HUES64 (cell line): Measurements from ENCODE around the gene MAP4K3.
"Not testable (repeated sequence)": the region's sequence is repeated elsewhere in the genome, so short reads cannot be mapped to it uniquely, and the experiment has no call there.

Source experiments
- H3K27ac ChIP-seq: 2 replicates; pipeline ENCODE4 v1.7.0; 2013; ENCODE audit warnings: low read depth, low read length, inconsistent platforms
- H3K27me3 ChIP-seq: 2 replicates; pipeline ENCODE4 v1.6.1; 2013; ENCODE audit warnings: mild to moderate bottlenecking, low read length; ENCODE audit not compliant: insufficient read depth
- H3K36me3 ChIP-seq: 2 replicates; pipeline ENCODE4 v1.6.1; 2013; ENCODE audit warnings: mild to moderate bottlenecking, low read length; ENCODE audit not compliant: insufficient read depth
- H3K4me1 ChIP-seq: 2 replicates; pipeline ENCODE4 v1.6.1; 2013; ENCODE audit warnings: mild to moderate bottlenecking, low read length, moderate library complexity; ENCODE audit not compliant: insufficient read depth
- H3K4me3 ChIP-seq: 2 replicates; pipeline ENCODE4 v1.5.1; 2013; ENCODE audit warnings: mild to moderate bottlenecking, low read length, moderate library complexity
- H3K9ac ChIP-seq: 2 replicates; pipeline ENCODE4 v1.6.1; 2013; ENCODE audit warnings: mild to moderate bottlenecking, low read depth, low read length
- H3K9me3 ChIP-seq: 2 replicates; pipeline ENCODE4 v1.6.1; 2013; ENCODE audit warnings: low read depth, low read length; ENCODE audit not compliant: insufficient read depth
- WGBS: fragments of 150-250, 120-280 bp; methylation state at CpG from one replicate; pipeline ENCODE4 v1.1.7; 2013; ENCODE audit warnings: missing lambda C conversion rate; 5-methylcytosine and 5-hydroxymethylcytosine counted together

MAP4K3 gene

GRCh38 chr2:39252888-39253518, 184.1 kb downstream of the MAP4K3 start:
- peaks cover 88% of the 10 kb centered on the region for H3K36me3 ChIP-seq
- H3K9ac ChIP-seq = no peak overlapping the region
- no peaks in the 10 kb centered on the region for H3K4me1 ChIP-seq
- no peaks in the 10 kb centered on the region for H3K27me3 ChIP-seq
- peaks cover 18% of the 10 kb centered on the region for H3K9me3 ChIP-seq
- WGBS = 90% methylated on average over 18 of the region's 18 CpGs
- no peak overlapping the region for H3K4me3 ChIP-seq
- no peak overlapping the region for H3K27ac ChIP-seq

DNA sequence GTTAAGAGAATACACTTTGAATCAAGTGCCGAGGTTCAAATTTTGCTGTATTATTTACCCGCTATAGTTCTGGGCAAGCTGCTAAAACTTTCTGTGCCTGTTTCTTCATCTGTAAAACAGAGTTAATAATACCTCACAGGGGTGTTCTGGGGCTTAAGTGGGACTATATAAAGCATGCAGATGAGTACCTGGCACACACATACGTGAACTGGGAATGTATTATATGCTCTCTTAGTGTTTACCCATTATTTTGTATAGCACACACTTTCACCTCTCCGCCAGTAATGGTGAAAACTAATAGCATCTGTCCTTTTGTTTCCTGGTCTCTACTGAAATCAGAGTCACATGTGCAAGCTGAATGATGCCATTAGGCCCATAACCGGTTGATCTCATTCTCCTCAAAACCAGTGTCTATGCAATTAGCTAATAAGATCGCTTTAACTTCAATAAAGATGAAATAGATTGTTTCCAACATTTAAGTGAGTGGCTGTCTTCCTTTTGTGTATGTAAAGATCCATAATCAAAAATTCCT, 189.5 kb downstream of the MAP4K3 start:
- H3K27ac ChIP-seq = no peak overlapping the region
- WGBS = 80% methylated on average over 6 of the region's 6 CpGs

DNA sequence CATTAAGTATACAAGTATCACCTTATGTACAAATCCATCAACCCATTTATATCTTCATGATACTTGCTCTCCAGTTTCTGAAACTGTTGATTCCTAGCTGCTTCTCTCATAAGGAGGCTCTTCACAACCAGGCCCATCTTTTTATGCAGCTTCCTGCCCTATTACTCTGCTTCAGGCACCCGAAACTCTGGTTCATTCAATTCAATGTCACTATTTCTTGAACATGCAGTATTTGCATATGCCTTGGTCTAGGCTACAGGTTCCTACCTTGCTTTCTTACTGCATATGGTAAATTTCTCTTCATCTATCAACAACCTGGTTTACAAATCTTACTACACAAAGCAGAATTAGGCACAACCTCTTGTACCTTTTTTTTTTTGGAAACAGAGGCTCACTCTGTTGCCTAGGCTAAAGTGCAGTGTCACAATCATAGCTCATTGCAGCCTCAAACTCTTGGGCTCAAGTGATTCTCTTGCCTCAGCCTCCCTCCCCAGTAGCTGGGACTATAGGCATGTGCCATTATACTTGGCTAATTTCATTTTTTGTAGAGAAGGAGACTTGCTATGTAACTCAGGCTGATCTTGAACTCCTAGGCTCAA, 190.6 kb downstream of the MAP4K3 start:
- no peaks in the 10 kb centered on the region for H3K27me3 ChIP-seq
- H3K9me3 ChIP-seq = peaks cover 8% of the 10 kb centered on the region; the same call in 1 of the 2 replicates
- H3K27ac ChIP-seq = no peak overlapping the region
- peaks cover 4% of the 10 kb centered on the region for H3K4me1 ChIP-seq
- H3K36me3 ChIP-seq = peaks cover 27% of the 10 kb centered on the region
- H3K4me3 ChIP-seq = no peak overlapping the region
- WGBS = 86% methylated on average over 1 of the region's 1 CpG
- no peak overlapping the region for H3K9ac ChIP-seq

More for the DNA sequence above, 189.5 kb downstream of the MAP4K3 start:
- H3K9ac ChIP-seq = no peak overlapping the region
- H3K36me3 ChIP-seq = peaks cover 38% of the 10 kb centered on the region
- H3K4me1 ChIP-seq = no peaks in the 10 kb centered on the region
- no peaks in the 10 kb centered on the region for H3K27me3 ChIP-seq
- peaks cover 18% of the 10 kb centered on the region for H3K9me3 ChIP-seq
- no peak overlapping the region for H3K4me3 ChIP-seq

DNA sequence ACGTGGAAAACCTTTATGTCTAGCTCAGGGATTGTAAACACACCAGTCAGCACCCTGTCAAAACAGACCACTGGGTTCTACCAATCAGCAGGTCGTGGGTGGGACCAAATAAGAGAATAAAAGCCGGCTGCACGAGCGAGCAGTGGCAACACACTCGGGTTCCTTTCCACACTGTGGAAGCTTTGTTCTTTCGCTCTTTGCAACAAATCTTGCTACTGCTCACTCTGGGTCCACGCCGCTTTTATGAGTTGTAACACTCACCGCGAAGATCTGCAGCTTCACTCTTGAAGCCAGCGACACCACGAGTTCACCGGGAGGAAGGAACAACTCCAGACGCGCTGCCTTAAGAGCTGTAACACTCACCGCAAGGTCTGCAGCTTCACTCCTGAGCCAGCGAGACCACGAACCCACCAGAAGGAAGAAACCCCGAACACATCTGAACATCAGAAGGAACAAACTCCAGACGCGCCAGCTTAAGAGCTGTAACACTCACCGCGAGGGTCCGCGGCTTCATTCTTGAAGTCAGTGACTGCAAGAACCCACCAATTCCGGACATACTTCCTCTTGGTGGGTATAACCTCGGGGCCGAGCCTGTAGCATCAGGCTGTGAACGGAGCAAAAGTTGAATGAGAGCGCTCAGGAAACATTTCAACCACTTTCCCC, 192.0 kb downstream of the MAP4K3 start:
- not testable (repeated sequence) for H3K27ac ChIP-seq, H3K27me3 ChIP-seq, H3K9me3 ChIP-seq, H3K9ac ChIP-seq
- 95% methylated on average over 31 of the region's 31 CpGs for WGBS
- Histone ChIP-seq H3K36me3 (peaks cover 13% of the 10 kb centered on the region), H3K4me3 (peak overlapping the region; percentile 40), H3K4me1 (peaks cover 10% of the 10 kb centered on the region)

GRCh38 chr2:39244241-39244862, 192.7 kb downstream of the MAP4K3 start:
- not testable (repeated sequence) for H3K36me3 ChIP-seq, H3K9ac ChIP-seq, H3K9me3 ChIP-seq, H3K27ac ChIP-seq, H3K27me3 ChIP-seq
- peak overlapping the region; percentile 41; the same call in 1 of the 2 replicates for H3K4me3 ChIP-seq
- WGBS = 95% methylated on average over 38 of the region's 39 CpGs
- peaks cover 10% of the 10 kb centered on the region for H3K4me1 ChIP-seq

DNA sequence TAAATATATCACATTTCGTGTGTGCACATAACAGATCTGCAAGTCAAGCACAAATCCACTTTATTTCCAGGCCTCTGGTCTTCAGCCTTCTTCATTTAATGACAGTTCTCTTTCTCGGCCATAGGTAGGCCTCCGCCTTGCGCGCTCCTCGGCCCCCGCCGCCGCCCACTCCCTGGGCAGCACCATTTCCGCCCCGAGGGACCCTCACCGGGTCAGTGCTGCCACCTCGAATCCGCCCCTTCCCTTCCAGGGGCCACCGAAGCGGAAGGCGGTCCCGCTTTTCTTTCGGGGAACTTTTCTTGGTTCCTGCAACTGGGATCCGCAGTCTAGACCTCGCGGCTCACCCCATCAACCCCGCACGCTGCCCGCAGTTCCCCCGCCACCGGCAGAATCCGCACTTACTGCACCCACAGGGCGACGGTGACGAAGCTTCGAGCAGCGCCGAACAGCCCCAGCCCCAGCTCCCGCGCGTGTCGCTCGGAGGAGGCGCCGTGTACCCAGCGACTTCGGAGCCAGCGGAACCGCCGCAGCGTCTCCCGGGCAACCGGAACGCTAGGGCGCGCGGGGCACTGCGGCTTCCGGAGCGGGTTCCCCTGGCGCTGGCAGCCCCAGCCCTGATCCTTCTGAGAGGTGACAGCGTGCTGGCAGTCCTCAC, 193.5 kb downstream of the MAP4K3 start, which contains the start of gene CDKL4:
TSS of gene CDKL4 (minus strand) at position 502 of the 655 bp plus-strand sequence.
- peak within 1 kb of the TSS; percentile 41; the same call in 1 of the 2 replicates for H3K4me3 ChIP-seq
- no peak within 1 kb of the TSS for H3K9ac ChIP-seq
- no peaks in the 10 kb centered on the region for H3K36me3 ChIP-seq
- H3K27me3 ChIP-seq = no peaks in the 10 kb centered on the region
- no peaks in the 10 kb centered on the region for H3K9me3 ChIP-seq
- H3K4me1 ChIP-seq = peaks cover 10% of the 10 kb centered on the region
- WGBS = 95% methylated on average over 58 of the region's 58 CpGs
- no peak within 1 kb of the TSS for H3K27ac ChIP-seq

DNA sequence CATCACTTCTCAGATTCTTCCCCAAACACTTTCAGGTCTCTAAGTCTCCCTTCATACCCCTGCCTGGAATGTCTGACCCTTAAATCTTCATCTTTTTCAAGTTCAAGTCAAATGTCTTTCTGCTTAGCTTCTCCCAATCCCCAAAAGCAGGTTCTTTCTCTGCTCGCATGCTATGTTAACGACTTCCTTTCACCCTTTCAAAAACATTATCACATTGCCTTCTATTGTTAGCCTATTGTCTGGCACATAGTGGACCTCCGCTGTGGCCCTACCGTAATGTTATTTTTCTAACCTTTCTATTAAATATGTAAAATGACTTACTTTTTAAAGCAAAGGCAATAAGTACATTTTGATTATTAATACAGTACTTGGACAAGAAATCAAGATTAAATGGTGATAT, 195.5 kb downstream of the MAP4K3 start:
- 25% methylated on average over 2 of the region's 4 CpGs for WGBS

GRCh38 chr2:39240758-39241157, 196.3 kb downstream of the MAP4K3 start:
- Histone ChIP-seq H3K9me3 (peaks cover 4% of the 10 kb centered on the region), H3K4me1 (peaks cover 10% of the 10 kb centered on the region), H3K27me3 (no peaks in the 10 kb centered on the region), H3K4me3 (no peak overlapping the region), H3K9ac (no peak overlapping the region), H3K36me3 (no peaks in the 10 kb centered on the region), H3K27ac (no peak overlapping the region)
- 92% methylated on average over 6 of the region's 6 CpGs for WGBS

More for the DNA sequence above, 195.5 kb downstream of the MAP4K3 start:
- Histone ChIP-seq H3K27me3 (no peaks in the 10 kb centered on the region), H3K9ac (no peak overlapping the region), H3K27ac (no peak overlapping the region), H3K36me3 (no peaks in the 10 kb centered on the region), H3K4me1 (peaks cover 10% of the 10 kb centered on the region), H3K4me3 (no peak overlapping the region), H3K9me3 (peaks cover 4% of the 10 kb centered on the region)

- 100% methylated on average over 1 of the region's 1 CpG for WGBS
- H3K9ac ChIP-seq = no peak overlapping the region
- H3K36me3 ChIP-seq = no peaks in the 10 kb centered on the region
- no peak overlapping the region for H3K27ac ChIP-seq
- H3K27me3 ChIP-seq = no peaks in the 10 kb centered on the region
- peaks cover 4% of the 10 kb centered on the region for H3K9me3 ChIP-seq
- peaks cover 5% of the 10 kb centered on the region for H3K4me1 ChIP-seq
- H3K4me3 ChIP-seq = no peak overlapping the region
These were observed 202.3 kb downstream of the MAP4K3 start for GRCh38 chr2:39234754-39235153.

DNA sequence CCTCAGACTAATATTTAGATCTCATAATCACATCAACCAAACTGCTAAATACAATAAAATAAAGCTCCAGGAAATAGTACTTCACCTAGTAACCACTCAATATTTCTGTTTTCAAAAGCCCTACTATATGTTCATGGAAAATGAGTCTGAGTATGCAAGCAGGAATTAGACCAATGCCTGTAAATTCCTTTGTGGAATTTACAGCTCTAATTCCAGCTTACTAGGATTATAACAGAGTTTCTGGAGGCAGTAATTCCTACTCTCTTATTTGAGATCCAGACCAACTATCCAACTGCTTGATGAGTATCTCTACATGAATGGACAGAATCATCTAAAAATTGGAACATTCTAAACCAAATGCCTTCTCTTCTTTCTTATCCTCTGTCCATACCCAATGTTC, 204.9 kb downstream of the MAP4K3 start:
- Histone ChIP-seq H3K27me3 (no peaks in the 10 kb centered on the region), H3K36me3 (no peaks in the 10 kb centered on the region), H3K9me3 (peaks cover under 1% of the 10 kb centered on the region), H3K27ac (no peak overlapping the region), H3K9ac (no peak overlapping the region), H3K4me1 (peaks cover 25% of the 10 kb centered on the region), H3K4me3 (no peak overlapping the region)
